Activated CD4-positive, alpha-beta T cell treated with anti-CD3 and anti-CD28 coated beads for 36 hours (primary cell): ENCODE data around the gene ESF1. TPM values are rescaled to one million over a fixed set of nuclear protein-coding genes. Genes with fewer than 3 reads are reported as not detected.
A peak's percentile ranks its signal among the peaks of the same experiment; 100 is the strongest.
"Not testable (repeated sequence)": the region's sequence is repeated elsewhere in the genome, so short reads cannot be mapped to it uniquely, and the experiment has no call there.

ENCODE experiments used
- ATAC-seq: fragments of 200-7000 bp; cut with Tn5 transposase; one replicate; pipeline ENCODE4 v1.10.0; 2021; ENCODE audit warnings: mild to moderate bottlenecking, moderate library complexity
- CTCF ChIA-PET: fragments of 350-600 bp; sonication (Branson Sonifier 250); formaldehyde crosslinking; loops from one replicate; lab custom pipeline; 2021; ENCODE audit warnings: antibody characterized with exemption; lab: Charles Lee
- POLR2A ChIA-PET: fragments of 350-600 bp; sonication (Branson Sonifier 250); formaldehyde crosslinking; loops from one replicate; lab custom pipeline; 2021; ENCODE audit warnings: antibody characterized with exemption, inconsistent platforms; lab: Charles Lee
- DNase-seq: peaks from one replicate; pipeline ENCODE4 v3.0.0-alpha.2; 2020
- H3K27ac Mint-ChIP-seq: one replicate; pipeline ENCODE4 v1.8.0; 2021; ENCODE audit warnings: mixed read lengths
- H3K27me3 Mint-ChIP-seq: one replicate; pipeline ENCODE4 v1.8.0; 2021; ENCODE audit warnings: mixed read lengths
- H3K36me3 Mint-ChIP-seq: one replicate; pipeline ENCODE4 v1.8.0; 2021; ENCODE audit warnings: low read depth, mixed read lengths
- H3K4me1 Mint-ChIP-seq: one replicate; pipeline ENCODE4 v1.8.0; 2021; ENCODE audit warnings: mixed read lengths
- H3K4me3 Mint-ChIP-seq: one replicate; pipeline ENCODE4 v1.8.0; 2021; ENCODE audit warnings: mild to moderate bottlenecking, moderate library complexity, mixed read lengths
- H3K9me3 Mint-ChIP-seq: one replicate; pipeline ENCODE4 v1.8.0; 2021; ENCODE audit warnings: low read depth, mixed read lengths
- intact Hi-C, 2 experiments: fragments of 100-400 bp; cut with DNase I in 1 of 2; cut with micrococcal nuclease in 1 of 2; formaldehyde crosslinking; loops; one replicate each; pipeline versions ENCODE4 v1.14.2 to v1.15.1; 2022 to 2024; cut with DNase I, micrococcal nuclease
- total RNA-seq, 2 experiments: library from RNA; stranded (reverse); gene quantifications; one replicate each; pipeline ENCODE4 v1.2.3, GENCODE V29; 2021

Gene ESF1
- total RNA-seq, 2 experiments from 2014 or later = 22.0 to 23.1 TPM

GRCh38 chr20:13770141-13770540 is 14.6 kb downstream of the ESF1 start:
- no peak for ATAC-seq
- CTCF ChIA-PET = interaction anchor here (0.9 to 1.8 kb wide), 2 partner anchors 13 to 18 kb away, joined by 3 to 7 read pairs; no protein-coding TSS in a partner anchor
- intact Hi-C loops = loop anchor here in 1 of 2 experiments (5.0 kb wide), 1 partner anchor 648 kb away; no protein-coding TSS in a partner anchor
- peaks cover 67% of the 10 kb centered on the region for H3K36me3 Mint-ChIP-seq
- POLR2A ChIA-PET = no interaction called here
- H3K4me3 Mint-ChIP-seq = no peak overlapping the region
- H3K27ac Mint-ChIP-seq = no peak overlapping the region
- DNase-seq = no peak
- H3K9me3 Mint-ChIP-seq = peaks cover 9% of the 10 kb centered on the region
- H3K27me3 Mint-ChIP-seq = no peaks in the 10 kb centered on the region
- H3K4me1 Mint-ChIP-seq = peaks cover 10% of the 10 kb centered on the region

DNA sequence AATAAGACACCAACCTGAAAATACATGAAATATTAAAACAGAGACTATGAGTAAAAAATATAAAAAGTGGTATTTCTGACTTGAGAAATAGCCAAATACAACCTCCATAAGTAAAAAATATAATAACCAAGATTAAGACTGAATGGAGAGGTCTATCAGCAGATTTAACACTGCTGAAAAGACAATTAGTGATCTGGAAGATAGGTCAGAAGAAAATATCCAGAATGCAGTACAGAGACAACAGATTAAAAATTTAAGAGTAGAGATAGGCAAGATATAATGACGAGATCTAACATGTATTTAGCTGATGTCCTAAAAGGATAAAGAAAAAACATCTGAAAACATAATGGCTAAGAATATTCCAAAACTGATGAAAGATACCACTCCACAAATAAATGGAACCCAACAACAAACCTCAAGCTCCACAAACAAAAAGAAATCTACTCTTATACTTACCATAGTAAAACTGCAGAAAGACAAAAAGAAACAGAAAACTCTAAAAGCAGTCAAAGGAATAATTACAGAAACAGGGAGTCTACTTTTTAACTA is 18.8 kb downstream of the ESF1 start:
- Mint-ChIP-seq H3K9me3 (peaks cover 9% of the 10 kb centered on the region), H3K4me3 (no peak overlapping the region), H3K27ac (no peak overlapping the region), H3K27me3 (no peaks in the 10 kb centered on the region), H3K36me3 (peaks cover 59% of the 10 kb centered on the region), H3K4me1 (peaks cover 6% of the 10 kb centered on the region)
- CTCF ChIA-PET = interaction anchor here (0.7 to 2.1 kb wide), 3 partner anchors 12 to 410 kb away, joined by 3 to 4 read pairs (median 4); no protein-coding TSS in a partner anchor
- DNase-seq = no peak
- ATAC-seq = no peak
- intact Hi-C loops = no loop called here
- POLR2A ChIA-PET = no interaction called here

DNA sequence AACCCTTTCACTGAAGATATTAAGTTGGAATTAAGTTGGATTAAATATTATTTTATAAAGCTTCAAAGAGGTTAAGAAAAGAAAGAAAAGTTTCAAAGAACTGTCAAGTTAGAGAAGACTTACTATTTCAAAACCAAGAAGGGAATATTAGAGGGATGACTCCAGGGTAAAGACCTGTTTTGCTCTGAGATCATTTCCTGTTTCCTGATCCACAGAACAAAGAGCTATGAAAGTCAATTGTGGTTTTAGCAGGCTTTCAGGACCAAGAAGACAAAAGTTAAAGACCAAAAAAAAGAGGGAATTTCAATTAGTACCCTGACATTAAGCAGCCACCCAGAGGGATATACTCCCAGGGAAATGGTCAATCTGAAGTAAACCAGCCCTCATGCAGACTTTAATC is 19.4 kb downstream of the ESF1 start:
- peaks cover 6% of the 10 kb centered on the region for H3K4me1 Mint-ChIP-seq
- no peaks in the 10 kb centered on the region for H3K27me3 Mint-ChIP-seq
- DNase-seq = no peak
- H3K9me3 Mint-ChIP-seq = peaks cover 9% of the 10 kb centered on the region
- ATAC-seq = no peak
- H3K4me3 Mint-ChIP-seq = no peak overlapping the region
- H3K27ac Mint-ChIP-seq = peak overlapping the region; percentile 5
- H3K36me3 Mint-ChIP-seq = peaks cover 58% of the 10 kb centered on the region
- intact Hi-C loops = no loop called here
- ChIA-PET POLR2A (interaction anchor here (0.7 kb wide), 1 partner anchor 491 kb away, joined by 4 read pairs; no protein-coding TSS in a partner anchor), CTCF (interaction anchor here (1.7 to 2.1 kb wide), 2 partner anchors 11 to 12 kb away, joined by 3 to 4 read pairs; no protein-coding TSS in a partner anchor)

- H3K27me3 Mint-ChIP-seq, DNase-seq, ATAC-seq, POLR2A ChIA-PET, H3K4me1 Mint-ChIP-seq, H3K4me3 Mint-ChIP-seq, intact Hi-C loops, CTCF ChIA-PET, H3K27ac Mint-ChIP-seq, H3K9me3 Mint-ChIP-seq: not testable (repeated sequence)
- H3K36me3 Mint-ChIP-seq = peaks cover 38% of the 10 kb centered on the region
Measured at GRCh38 chr20:13760451-13760946, 24.2 kb downstream of the ESF1 start.

GRCh38 chr20:13758884-13759283 is 25.8 kb downstream of the ESF1 start:
- peaks cover 24% of the 10 kb centered on the region for H3K36me3 Mint-ChIP-seq
- H3K4me1 Mint-ChIP-seq = no peaks in the 10 kb centered on the region
- no peaks in the 10 kb centered on the region for H3K9me3 Mint-ChIP-seq
- no peak for DNase-seq
- no peaks in the 10 kb centered on the region for H3K27me3 Mint-ChIP-seq
- intact Hi-C loops = no loop called here
- POLR2A ChIA-PET = no interaction called here
- H3K27ac Mint-ChIP-seq = no peak overlapping the region
- ATAC-seq = no peak
- no peak overlapping the region for H3K4me3 Mint-ChIP-seq
- CTCF ChIA-PET = interaction anchor here (1.2 to 1.4 kb wide), 3 partner anchors 9 to 17 kb away, joined by 3 to 12 read pairs (median 5); no protein-coding TSS in a partner anchor

GRCh38 chr20:13756551-13756950 is 28.2 kb downstream of the ESF1 start:
- Mint-ChIP-seq H3K9me3 (no peaks in the 10 kb centered on the region), H3K27me3 (no peaks in the 10 kb centered on the region), H3K27ac (no peak overlapping the region), H3K4me3 (no peak overlapping the region), H3K36me3 (peaks cover 18% of the 10 kb centered on the region), H3K4me1 (no peaks in the 10 kb centered on the region)
- CTCF ChIA-PET = interaction anchor here (1.8 kb wide), 1 partner anchor 14 kb away, joined by 7 read pairs; no protein-coding TSS in a partner anchor
- POLR2A ChIA-PET = no interaction called here
- ATAC-seq (no peak), DNase-seq (no peak)
- intact Hi-C loops = no loop called here

DNA sequence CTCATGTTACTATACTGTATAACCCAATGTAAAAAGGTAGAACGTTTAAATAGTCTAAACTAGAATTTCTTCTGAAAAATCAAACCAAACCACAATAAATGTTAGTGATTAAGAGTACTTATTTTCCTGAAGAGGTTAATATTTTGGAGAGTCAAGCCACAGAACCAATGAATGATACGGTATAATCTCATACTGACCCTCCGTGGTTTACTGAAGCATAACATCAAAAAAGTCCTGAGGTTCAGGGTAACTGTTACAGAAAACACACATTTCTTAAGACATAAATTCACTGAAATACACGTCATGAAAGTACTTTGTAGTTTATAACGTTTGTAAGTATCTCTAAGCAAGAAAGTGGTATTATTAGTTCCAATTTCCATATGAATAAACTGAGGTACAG is 28.9 kb downstream of the ESF1 start:
- ChIA-PET POLR2A (no interaction called here), CTCF (no interaction called here)
- Mint-ChIP-seq H3K4me1 (no peaks in the 10 kb centered on the region), H3K4me3 (no peak overlapping the region), H3K27me3 (no peaks in the 10 kb centered on the region), H3K27ac (no peak overlapping the region), H3K36me3 (peaks cover 22% of the 10 kb centered on the region), H3K9me3 (no peaks in the 10 kb centered on the region)
- DNase-seq (no peak), ATAC-seq (no peak)
- intact Hi-C loops = no loop called here

GRCh38 chr20:13753436-13754036 is 31.2 kb downstream of the ESF1 start:
- H3K27me3 Mint-ChIP-seq = no peaks in the 10 kb centered on the region
- ChIA-PET POLR2A (no interaction called here), CTCF (interaction anchor here (0.8 kb wide), 1 partner anchor 10 kb away, joined by 5 read pairs; no protein-coding TSS in a partner anchor)
- intact Hi-C loops = no loop called here
- no peak overlapping the region for H3K27ac Mint-ChIP-seq
- no peaks in the 10 kb centered on the region for H3K4me1 Mint-ChIP-seq
- no peak overlapping the region for H3K4me3 Mint-ChIP-seq
- peaks cover 16% of the 10 kb centered on the region for H3K36me3 Mint-ChIP-seq
- ATAC-seq = no peak
- no peak for DNase-seq
- no peaks in the 10 kb centered on the region for H3K9me3 Mint-ChIP-seq

GRCh38 chr20:13749811-13750210 is 34.9 kb downstream of the ESF1 start:
- Mint-ChIP-seq H3K4me3 (no peak overlapping the region), H3K27me3 (no peaks in the 10 kb centered on the region), H3K27ac (no peak overlapping the region), H3K4me1 (no peaks in the 10 kb centered on the region), H3K9me3 (no peaks in the 10 kb centered on the region), H3K36me3 (peaks cover 15% of the 10 kb centered on the region)
- CTCF ChIA-PET = interaction anchor here (2.0 kb wide), 1 partner anchor 9 kb away, joined by 5 read pairs; no protein-coding TSS in a partner anchor
- no peak for ATAC-seq
- intact Hi-C loops = no loop called here
- POLR2A ChIA-PET = no interaction called here
- DNase-seq = no peak

- ChIA-PET CTCF (interaction anchor here (1.5 kb wide), 1 partner anchor 10 kb away, joined by 5 read pairs; no protein-coding TSS in a partner anchor), POLR2A (no interaction called here)
- Mint-ChIP-seq H3K9me3 (peaks cover 11% of the 10 kb centered on the region), H3K27me3 (no peaks in the 10 kb centered on the region), H3K36me3 (peaks cover 47% of the 10 kb centered on the region), H3K27ac (no peak overlapping the region), H3K4me3 (no peak overlapping the region), H3K4me1 (peaks cover 1% of the 10 kb centered on the region)
- no peak for DNase-seq
- intact Hi-C loops = no loop called here
- no peak for ATAC-seq
Measured at GRCh38 chr20:13745784-13746183, 38.9 kb downstream of the ESF1 start.

- Mint-ChIP-seq H3K27me3 (no peaks in the 10 kb centered on the region), H3K9me3 (peaks cover 15% of the 10 kb centered on the region), H3K27ac (no peak overlapping the region), H3K36me3 (peaks cover 58% of the 10 kb centered on the region), H3K4me1 (peaks cover 4% of the 10 kb centered on the region), H3K4me3 (no peak overlapping the region)
- CTCF ChIA-PET = interaction anchor here (1.5 kb wide), 1 partner anchor 9 kb away, joined by 5 read pairs; no protein-coding TSS in a partner anchor
- ATAC-seq (no peak), DNase-seq (no peak)
- intact Hi-C loops = no loop called here
- POLR2A ChIA-PET = no interaction called here
Measured at GRCh38 chr20:13744352-13744751, 40.4 kb downstream of the ESF1 start.
